Measurements from ENCODE around the gene RAB42.
"Not testable (repeated sequence)": the region's sequence is repeated elsewhere in the genome, so short reads cannot be mapped to it uniquely, and the experiment has no call there.

The RAB42 gene

DNA sequence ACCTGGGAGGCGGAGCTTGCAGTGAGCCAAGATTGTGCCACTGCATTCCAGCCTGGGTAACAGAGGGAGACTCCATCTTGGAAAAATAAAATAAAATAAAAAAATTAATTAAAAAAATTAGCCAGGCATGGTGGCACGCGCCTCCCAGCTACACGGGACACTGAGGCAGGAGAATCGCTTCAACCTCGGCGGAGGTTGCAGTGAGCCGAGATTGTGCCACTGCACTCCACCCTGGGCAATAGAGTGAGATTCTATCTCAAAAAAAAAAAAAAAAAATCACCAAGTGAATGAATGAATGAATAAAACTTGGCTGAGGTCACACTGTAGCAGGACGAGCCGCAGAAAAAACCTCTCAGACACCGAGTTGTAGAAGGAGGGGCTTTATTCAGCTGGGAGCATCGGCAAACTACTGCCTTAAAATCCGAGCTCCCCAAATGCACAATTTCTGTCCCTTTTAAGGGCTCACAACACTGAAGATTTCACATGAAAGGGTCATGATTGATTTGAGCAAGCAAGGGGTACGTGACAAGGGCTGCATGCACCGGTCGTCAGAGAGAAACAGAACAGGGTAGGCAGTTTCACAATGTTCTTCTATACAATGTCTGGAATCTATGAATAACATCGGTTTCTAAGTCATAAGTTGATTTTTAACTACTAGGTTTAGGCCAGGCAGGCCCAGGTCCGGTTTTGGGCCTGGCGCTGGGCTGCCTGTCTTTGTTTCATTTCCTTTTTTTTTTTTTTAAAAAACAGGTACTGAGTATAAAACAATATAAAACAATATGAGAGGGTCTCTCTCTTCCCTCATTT lies 5.3 kb upstream of the RAB42 start:
- DNase-seq (ENCODE audit: low read depth, low spot score) = not testable (repeated sequence)

- no peak for DNase-seq (ENCODE audit: low read depth, low spot score)
Measured at GRCh38 chr1:28592321-28593071, 431 bp downstream of the RAB42 start.

DNA sequence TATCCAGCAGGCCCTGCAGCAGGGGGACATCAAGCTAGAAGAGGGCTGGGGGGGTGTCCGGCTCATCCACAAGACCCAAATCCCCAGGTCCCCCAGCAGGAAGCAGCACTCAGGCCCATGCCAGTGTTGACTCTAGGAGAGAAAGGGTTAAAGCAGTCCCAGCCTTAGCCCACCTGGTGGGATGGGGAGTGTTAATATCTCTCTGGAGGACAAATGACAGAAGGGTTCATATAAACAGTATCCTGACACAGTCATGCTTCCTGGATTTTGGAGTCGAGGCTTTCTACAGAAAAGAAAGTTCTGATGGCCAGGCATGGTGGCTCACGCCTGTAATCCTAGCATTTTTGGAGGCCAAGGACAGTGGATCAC lies 1.9 kb downstream of the RAB42 start:
- DNase-seq (ENCODE audit: low read depth, low spot score) = not testable (repeated sequence)

GRCh38 chr1:28594686-28595411 lies 2.8 kb downstream of the RAB42 start:
- DNase-seq (ENCODE audit: low read depth, low spot score) = not testable (repeated sequence)

DNA sequence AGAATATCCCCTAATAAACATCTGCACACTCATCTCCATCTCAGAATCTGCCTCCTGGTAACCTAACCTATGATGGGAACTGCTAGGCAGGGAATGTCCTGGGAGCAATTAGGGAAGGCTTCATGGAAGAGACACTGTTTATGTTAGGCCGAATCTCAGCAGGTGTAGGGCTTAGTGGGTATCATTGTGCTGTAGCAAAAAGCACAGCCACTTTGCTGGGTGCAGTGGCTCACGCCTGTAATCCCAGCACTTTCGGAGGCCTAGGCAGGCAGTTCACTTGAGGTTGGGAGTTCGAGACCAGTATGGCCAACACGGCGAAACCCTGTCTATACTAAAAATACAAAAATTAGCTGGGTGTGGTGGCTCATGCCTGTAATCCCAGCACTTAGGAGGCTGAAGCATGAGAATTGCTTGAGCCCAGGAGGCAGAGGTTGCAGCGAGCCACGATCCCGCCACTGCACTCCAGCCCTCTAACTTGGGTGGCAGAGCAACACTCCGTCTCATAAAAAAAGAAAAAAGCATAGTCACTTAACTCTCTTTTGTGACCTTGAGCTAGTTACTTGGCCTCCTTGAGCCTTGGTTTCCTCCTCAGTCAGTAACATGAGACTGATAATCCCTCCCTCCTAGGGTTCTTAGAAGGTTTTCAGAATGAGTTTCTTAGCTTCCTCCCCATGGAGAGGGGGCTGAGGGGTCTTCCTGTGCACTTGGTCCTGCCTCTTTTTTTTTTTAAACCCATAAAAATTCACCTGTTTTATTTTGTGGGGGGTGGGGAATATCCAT lies 3.5 kb downstream of the RAB42 start:
- DNase-seq (ENCODE audit: low read depth, low spot score) = no peak

- DNase-seq (ENCODE audit: low read depth, low spot score) = not testable (repeated sequence)
Measured at GRCh38 chr1:28596276-28596675, 4.2 kb downstream of the RAB42 start.

- DNase-seq (ENCODE audit: low read depth, low spot score) = no peak
Measured at GRCh38 chr1:28601696-28602095, 9.6 kb downstream of the RAB42 start.

DNA sequence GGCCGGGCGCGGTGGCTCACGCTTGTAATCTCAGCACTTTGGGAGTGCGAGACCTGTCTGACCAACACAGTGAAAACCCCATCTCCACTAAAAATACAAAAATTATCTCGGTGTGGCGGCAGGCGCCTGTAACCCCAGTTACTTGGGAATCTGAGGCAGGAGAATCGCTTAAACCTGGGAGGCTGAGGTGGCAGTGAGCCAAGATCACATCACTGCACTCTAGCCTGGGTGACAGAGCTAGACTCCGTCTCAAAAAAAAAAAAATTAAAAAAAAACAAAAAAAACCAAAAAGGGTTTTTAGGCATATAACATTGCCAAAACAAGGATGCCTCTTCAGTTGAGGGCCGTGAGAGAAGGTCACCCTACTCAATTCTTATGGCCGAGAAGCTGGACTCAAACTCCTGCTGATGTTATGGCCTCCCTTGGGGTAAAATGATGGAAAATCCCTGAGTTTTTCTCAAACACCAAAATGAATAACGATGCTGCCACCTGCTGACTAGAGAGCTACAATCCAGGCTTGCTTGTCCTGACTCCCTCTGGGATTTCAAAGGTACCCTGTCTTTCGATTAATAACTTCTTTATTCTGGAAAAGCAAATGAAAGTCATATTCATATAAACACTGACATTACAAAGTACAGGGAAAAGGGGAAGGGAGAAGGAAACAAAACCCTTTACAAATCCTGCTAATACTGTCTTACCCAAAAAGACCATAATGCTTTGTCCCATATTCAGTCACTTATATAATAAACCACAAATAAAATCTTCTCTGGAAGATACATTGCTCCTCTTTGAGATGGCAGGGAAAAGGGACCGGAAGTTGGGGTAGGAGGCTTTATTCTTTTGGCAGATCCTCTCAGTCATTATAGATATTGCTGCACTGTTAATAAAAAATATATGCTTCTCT lies 10.7 kb downstream of the RAB42 start:
- no peak for DNase-seq (ENCODE audit: low read depth, low spot score)

DNA sequence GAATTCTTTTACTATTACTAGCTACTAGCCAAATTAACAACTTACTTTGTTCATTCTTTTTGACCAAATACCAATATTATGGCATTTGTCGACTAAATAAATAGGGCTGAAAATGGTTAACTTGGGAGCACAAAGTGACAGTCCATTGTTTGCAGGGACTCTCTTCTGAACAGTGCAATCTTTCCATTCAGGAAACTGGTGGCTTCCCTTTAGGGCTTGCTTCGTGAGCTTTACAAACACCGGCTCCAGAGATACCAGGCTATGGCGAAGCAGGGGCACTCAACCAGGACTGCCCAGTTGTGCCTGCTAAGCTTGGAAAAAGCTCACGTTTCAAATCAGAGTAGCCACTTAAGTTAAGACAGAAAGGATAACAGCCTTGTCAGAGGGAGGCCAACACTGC lies 12.3 kb downstream of the RAB42 start:
- no peak for DNase-seq (ENCODE audit: low read depth, low spot score)

- DNase-seq (ENCODE audit: low read depth, low spot score) = no peak
Measured at GRCh38 chr1:28604962-28605361, 12.9 kb downstream of the RAB42 start.

- DNase-seq (ENCODE audit: low read depth, low spot score) = no peak
Measured at GRCh38 chr1:28606771-28607170, 14.7 kb downstream of the RAB42 start.

DNA sequence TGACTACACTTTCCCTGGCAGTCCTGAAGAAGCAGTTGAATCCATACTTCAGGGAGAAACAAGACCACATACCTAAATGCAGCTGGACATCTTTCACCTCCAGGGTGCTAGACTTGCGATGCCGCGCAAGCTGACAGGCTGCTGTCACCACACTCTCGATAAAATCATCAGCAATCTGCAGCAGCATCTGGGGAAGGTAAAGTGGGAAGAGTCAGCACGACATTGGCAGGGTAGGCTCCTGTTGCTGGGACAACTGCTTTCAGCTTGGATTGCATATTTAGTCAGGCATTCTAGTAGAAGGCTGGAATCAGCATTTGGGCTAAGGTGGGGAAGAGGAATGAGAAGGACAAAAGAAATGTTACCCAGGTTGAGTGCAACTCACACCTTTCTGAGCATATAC lies 21.1 kb downstream of the RAB42 start:
- DNase-seq (ENCODE audit: low read depth, low spot score) = no peak

GRCh38 chr1:28631713-28632112 lies 39.6 kb downstream of the RAB42 start:
- no peak for DNase-seq (ENCODE audit: low read depth, low spot score)

DNA sequence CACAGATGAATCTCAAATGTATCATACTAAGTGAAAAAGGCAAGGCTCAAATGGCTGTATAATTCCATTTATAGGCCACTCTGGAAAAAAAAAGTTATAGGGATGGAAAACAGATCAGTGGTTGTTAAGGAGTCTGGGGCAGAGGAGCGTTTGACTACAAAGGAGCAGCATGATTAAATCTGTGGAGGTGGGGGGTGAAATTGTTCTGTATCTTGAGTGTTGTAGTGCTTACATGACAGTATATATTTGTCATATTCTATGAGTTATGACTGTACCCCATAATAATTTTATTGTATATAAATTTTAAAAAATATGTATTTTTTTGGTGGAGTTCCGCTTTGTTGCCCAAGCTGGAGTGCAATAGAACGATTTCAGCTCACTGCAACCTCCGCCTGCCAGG lies 40.5 kb downstream of the RAB42 start:
- no peak for DNase-seq (ENCODE audit: low read depth, low spot score)

DNA sequence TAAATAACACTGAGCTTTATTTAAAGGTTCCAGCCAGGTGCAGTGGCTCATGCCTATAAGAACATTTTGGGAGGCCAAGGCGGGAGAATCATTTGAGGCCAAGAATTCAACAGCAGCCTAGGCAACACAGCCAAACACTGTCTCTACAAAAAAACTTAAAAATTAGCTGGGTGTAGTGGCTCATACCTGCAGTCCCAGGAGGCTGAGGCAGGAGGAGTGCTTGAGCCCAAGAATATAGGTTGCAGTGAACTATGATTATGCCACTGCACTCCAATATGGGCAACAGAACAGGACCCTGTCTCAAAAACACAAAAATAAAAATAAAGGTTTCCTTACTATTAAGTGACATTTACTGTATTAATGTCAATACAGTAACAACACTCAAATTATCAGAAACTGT lies 48.7 kb downstream of the RAB42 start:
- DNase-seq (ENCODE audit: low read depth, low spot score) = no peak

GRCh38 chr1:28642056-28642846 lies 50.2 kb downstream of the RAB42 start:
- DNase-seq (ENCODE audit: low read depth, low spot score) = no peak

DNA sequence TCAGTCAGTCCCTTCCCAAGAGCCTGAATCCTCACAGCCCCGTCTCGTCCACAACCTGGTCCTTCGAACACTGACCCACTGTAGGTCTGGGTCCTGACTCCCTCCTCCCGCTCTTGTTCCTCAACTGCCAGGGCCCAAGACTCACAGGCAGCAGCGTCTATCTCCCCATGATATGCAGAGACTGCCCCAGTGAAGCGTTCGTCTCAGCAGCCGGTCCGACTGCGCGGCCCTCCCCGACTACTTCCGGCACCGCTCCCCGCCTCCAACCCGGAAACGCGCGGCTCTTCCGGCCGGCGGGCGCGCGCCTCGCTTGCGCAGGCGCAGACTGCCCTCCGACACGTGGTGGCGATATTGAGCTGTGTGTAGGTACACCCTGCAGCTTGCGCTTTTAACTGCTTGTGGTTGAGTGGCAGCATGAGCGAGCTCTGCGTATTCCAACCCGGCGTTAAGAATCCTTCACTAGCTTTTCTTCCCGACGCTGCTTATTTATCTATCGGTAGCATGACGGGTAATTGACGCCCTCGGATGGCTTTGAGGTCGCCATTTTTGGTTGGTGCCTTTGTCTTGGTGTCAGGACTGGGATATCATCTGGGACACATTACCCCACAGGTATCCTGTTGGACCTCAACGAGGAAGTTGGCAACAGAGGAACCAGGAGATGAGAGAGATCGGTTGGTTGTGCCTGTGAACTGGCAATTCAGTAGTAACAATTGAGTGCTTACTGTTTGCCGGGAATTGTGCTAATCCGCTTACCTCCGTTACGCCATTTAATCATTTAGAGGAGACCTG lies 51.0 kb downstream of the RAB42 start, which contains the start of gene TAF12:
TAF12 (minus strand) TSS at position 221 of the 789 bp plus-strand sequence. CDS start 20,986 bp downstream, outside the sequence.
- peak; percentile 84 for DNase-seq (ENCODE audit: low read depth, low spot score)

DNA sequence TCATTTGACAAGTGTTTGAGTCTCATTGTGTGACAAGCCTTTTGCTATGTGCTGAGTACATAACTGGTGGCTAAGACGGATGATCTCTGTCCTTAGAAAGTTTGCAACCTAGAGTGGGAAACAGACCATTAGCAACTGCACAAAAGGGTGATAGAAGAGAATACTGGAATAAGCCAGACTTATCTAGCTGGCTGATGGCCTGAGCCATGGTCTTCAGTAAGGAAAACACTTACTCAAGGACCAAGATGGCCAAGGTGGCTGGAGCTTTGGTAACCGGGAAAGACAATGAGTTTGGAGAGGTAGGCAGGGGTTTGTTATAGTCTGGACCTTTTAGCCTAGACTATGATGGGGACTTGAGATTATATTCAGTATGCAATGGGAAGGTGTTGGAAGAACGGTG lies 52.4 kb downstream of the RAB42 start:
- DNase-seq (ENCODE audit: low read depth, low spot score) = no peak
